Measurements from ENCODE around the gene SOBP. TPM values are rescaled to one million over a fixed set of nuclear protein-coding genes. Genes with fewer than 3 reads are reported as not detected.

The SOBP gene
- total and polyA plus RNA-seq, 10 donors, result 0.87 to 7.8 (median 4.9) TPM

DNA sequence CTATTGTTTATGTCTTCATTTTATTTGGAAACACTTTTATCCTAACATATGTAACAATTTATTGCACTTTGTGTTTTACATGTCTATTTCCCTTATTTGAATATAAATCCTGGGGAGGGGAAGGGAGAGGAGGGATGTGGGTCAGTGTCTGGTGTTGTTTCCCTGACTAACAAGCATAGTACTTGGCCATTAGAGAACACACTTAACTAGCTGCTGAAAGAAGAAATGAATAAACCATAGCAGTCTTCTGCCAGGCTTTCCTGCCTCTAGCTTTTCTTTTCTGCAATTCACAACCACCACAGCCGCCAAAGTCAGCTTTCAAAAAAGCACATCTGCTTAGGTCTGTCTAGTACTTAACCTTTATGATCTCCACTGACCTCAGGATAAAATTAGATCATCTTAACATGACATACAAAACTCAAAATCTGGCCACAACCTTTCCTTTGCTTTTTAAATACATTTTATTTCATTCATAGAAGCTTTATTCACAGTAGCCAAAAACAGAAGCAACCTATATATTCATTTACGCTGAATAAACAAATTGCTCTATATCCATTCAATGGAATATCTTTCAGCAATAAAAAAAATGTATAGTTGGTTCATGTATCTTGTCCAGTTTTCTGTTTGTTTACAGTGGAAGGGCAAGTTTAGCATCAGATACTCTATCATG lies 46.8 kb upstream of the SOBP start:
- intact Hi-C loops (cut with DNase I; ENCODE audit: low total_unique reads), result no loop called here
- peaks cover 0 to 26% (median 0%) of the 10 kb centered on the region in 6 donors for H3K36me3 ChIP-seq
- H3K4me3 ChIP-seq, result no peak overlapping the region
- no peaks in the 10 kb centered on the region for H3K27me3 ChIP-seq (replicated peaks in 1 of 7)
- no peak overlapping the region for H3K27ac ChIP-seq
- WGBS, 5 donors, result 83 to 92% (median 84%) methylated on average over 2 of the region's 2 CpGs
- peaks cover 0 to 8% (median 0%) of the 10 kb centered on the region in 6 donors for H3K4me1 ChIP-seq
- DNase-seq, result no peak
- no peak for TF ChIP-seq POLR2AphosphoS5 (IDR thresholded peaks at IDR 0.05)
- TF ChIP-seq POLR2A (IDR thresholded peaks at IDR 0.05), result no peak
- TF ChIP-seq CTCF (IDR thresholded peaks at IDR 0.05 in 8 of 11, conservative IDR thresholded peaks at IDR 0.05 in 3 of 11), result no peak
- peaks cover 4 to 30% (median 23%) of the 10 kb centered on the region in 8 donors for H3K9me3 ChIP-seq

GRCh38 chr6:107443608-107444267 lies 46.2 kb upstream of the SOBP start:
- Histone ChIP-seq H3K36me3 (peaks cover 0 to 26% (median 0%) of the 10 kb centered on the region in 6 donors), H3K9me3 (peaks cover 10 to 36% (median 30%) of the 10 kb centered on the region in 8 donors), H3K27me3 (replicated peaks in 1 of 7) (no peaks in the 10 kb centered on the region), H3K27ac (no peak overlapping the region), H3K4me3 (no peak overlapping the region), H3K4me1 (peaks cover 0 to 8% (median 0%) of the 10 kb centered on the region in 6 donors)
- DNase-seq, result no peak
- TF ChIP-seq POLR2A (IDR thresholded peaks at IDR 0.05) (no peak), CTCF (IDR thresholded peaks at IDR 0.05 in 8 of 11, conservative IDR thresholded peaks at IDR 0.05 in 3 of 11) (no peak), POLR2AphosphoS5 (IDR thresholded peaks at IDR 0.05) (no peak)
- WGBS, 5 donors, result 91 to 98% (median 95%) methylated on average over 7 of the region's 7 CpGs
- intact Hi-C loops (cut with DNase I; ENCODE audit: low total_unique reads), result no loop called here

DNA sequence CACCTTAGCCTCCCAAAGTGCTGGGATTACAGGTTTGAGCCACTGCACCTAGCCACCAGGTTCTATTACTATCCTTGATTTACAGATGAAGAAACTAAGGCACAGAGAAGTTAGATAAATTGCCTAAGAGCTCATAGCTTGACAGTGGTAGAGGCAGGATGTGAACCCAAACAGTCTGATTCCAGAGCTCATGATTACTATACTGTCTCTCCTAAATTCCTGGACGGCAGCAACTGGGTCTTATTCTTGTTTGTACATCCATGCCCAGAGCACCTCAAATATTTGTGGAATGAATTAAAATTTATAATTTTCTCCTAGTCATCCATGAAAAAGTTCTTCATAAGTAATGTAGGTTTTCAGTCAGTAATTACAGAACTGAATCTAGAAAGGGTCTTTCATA lies 45.6 kb upstream of the SOBP start:
- TF ChIP-seq POLR2AphosphoS5 (IDR thresholded peaks at IDR 0.05) (no peak), POLR2A (IDR thresholded peaks at IDR 0.05) (no peak), CTCF (IDR thresholded peaks at IDR 0.05 in 8 of 11, conservative IDR thresholded peaks at IDR 0.05 in 3 of 11) (no peak)
- Histone ChIP-seq H3K4me1 (peaks cover 0 to 8% (median 0%) of the 10 kb centered on the region in 6 donors), H3K27me3 (replicated peaks in 1 of 7) (no peaks in the 10 kb centered on the region), H3K36me3 (peaks cover 0 to 26% (median 0%) of the 10 kb centered on the region in 6 donors), H3K27ac (no peak overlapping the region), H3K4me3 (no peak overlapping the region), H3K9me3 (peaks cover 11 to 42% (median 35%) of the 10 kb centered on the region in 8 donors)
- DNase-seq, result no peak
- intact Hi-C loops (cut with DNase I; ENCODE audit: low total_unique reads), result no loop called here
- WGBS, 5 donors, result 90 to 100% (median 95%) methylated on average over 1 of the region's 1 CpG

- DNase-seq, result no peak
- Histone ChIP-seq H3K36me3 (peaks cover 0 to 53% (median 0%) of the 10 kb centered on the region in 6 donors), H3K27me3 (replicated peaks in 1 of 7) (no peaks in the 10 kb centered on the region), H3K27ac (no peak overlapping the region), H3K4me3 (no peak overlapping the region), H3K4me1 (peaks cover 0 to 8% (median 0%) of the 10 kb centered on the region in 6 donors), H3K9me3 (peaks cover 11 to 51% (median 43%) of the 10 kb centered on the region in 8 donors)
- WGBS, 5 donors, result 97 to 100% (median 100%) methylated on average over 2 of the region's 2 CpGs
- TF ChIP-seq POLR2AphosphoS5 (IDR thresholded peaks at IDR 0.05), result no peak
- TF ChIP-seq CTCF (IDR thresholded peaks at IDR 0.05 in 8 of 11, conservative IDR thresholded peaks at IDR 0.05 in 3 of 11), result no peak
- TF ChIP-seq POLR2A (IDR thresholded peaks at IDR 0.05), result no peak
- intact Hi-C loops (cut with DNase I; ENCODE audit: low total_unique reads), result no loop called here
Observed at GRCh38 chr6:107447663-107448216, 42.2 kb upstream of the SOBP start.
